HG03097 (cell line): ENCODE results near the gene PIAS1.

ENCODE experiments used
- ATAC-seq: cut with Tn5 transposase; IDR thresholded peaks from one replicate; pipeline ENCODE4 v1.9.1; 2021; ENCODE audit not compliant: unreplicated experiment, low FRiP score

Gene PIAS1

DNA sequence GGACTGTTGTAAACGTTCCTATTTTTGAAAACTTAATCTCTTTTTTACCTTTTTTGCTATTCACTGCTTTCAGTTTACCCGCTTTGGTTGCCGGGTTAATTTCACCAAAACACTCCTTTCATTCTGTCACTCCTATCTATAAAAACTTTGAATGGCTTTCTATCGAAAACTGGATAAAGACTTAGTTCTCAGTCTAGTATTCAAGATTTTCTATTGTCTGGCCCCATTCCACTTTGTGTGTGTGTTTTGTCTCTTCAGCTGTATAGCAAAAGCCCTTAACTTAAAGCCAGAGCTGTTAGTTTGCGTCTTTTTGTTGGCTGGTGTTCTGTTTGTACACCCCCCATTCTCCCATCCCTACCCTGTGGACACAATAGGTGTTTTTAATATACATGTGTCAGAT lies 7.5 kb downstream of the PIAS1 start:
- no peak for ATAC-seq

- no peak for ATAC-seq
Measured at GRCh38 chr15:68062214-68062613, 8.1 kb downstream of the PIAS1 start.

DNA sequence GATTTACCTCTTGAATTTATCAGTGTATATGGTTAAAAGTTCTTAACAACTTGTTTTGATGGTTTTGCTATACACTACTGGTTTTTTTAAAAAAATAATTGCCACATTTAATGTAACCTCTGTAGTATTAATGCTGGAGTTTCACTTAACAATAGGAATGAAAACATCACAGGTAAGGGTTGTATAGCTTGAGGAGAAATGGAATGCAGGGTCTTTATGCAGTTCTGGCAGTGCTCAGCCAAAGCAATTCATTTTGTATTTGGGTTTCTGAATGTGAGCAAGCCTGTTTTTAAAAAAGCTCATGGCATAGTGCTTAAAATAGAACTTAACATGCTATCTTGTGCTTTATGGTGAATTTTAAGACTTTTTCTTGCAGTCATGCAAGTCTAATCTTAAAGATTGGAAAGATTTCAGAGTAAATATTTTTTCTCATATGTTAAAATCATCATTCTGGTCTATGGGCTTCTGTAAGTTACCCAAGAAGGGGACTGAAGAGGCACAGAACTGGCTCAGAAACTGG lies 8.9 kb downstream of the PIAS1 start:
- ATAC-seq = no peak

- ATAC-seq = no peak
Measured at GRCh38 chr15:68063606-68064005, 9.5 kb downstream of the PIAS1 start.

GRCh38 chr15:68073576-68074288 lies 19.6 kb downstream of the PIAS1 start:
- no peak for ATAC-seq

- ATAC-seq = no peak
Measured at GRCh38 chr15:68075764-68076385, 21.8 kb downstream of the PIAS1 start.

DNA sequence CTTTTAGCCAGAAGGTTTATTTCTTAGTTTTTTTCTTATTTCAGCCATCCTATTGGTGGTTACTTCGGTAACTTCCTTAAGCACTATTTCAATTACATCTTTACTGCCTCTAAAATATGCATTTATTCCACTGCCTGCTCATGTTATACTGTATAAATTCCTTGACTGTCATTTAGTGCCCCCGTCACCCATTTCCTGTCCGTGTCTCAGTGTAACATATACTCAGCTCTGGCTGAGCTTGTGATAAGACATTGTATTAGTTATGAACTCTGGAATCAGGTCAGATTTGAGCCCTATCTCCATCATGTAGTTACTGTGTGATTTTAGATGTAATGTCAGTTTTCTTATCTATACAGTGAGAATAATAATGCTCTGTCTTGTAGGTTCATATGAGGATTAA lies 24.2 kb downstream of the PIAS1 start:
- ATAC-seq = no peak

DNA sequence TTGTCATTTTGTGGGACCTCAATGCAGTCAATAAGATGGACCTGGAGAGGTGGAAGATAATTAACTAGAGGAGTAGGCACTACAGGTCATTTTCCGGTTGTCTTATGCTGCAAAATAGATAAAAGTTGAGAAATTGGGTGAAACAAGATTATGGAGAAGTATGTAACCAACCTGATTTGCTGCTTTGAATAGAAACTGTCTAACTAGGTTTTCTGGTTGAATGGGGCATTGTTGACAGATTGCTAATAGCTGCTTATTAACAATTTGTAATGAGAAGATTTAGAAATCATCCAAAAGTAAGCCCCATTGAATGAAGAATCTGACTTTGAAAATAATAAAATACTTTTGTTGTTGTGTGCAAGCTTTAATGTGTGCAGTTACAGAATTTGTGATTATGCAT lies 26.2 kb downstream of the PIAS1 start:
- no peak for ATAC-seq

DNA sequence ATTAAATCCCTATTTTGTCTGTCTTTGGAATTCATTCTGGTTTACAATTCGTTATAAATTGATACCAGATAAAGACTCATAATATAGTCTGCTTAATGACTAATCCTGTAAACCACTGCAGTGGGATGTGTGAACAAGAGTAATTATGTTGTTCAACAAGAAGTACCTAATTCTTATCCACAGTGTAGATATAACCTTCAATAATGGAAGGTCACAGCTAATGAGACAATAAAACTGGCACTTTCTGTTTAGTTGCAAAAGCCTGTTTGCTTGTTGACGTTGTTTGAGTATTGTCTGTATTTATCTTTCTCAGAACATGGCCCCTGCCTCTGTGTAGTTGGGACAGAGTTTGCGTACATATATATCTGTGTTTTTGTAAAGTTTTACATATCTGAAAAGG lies 26.7 kb downstream of the PIAS1 start:
- ATAC-seq = no peak

DNA sequence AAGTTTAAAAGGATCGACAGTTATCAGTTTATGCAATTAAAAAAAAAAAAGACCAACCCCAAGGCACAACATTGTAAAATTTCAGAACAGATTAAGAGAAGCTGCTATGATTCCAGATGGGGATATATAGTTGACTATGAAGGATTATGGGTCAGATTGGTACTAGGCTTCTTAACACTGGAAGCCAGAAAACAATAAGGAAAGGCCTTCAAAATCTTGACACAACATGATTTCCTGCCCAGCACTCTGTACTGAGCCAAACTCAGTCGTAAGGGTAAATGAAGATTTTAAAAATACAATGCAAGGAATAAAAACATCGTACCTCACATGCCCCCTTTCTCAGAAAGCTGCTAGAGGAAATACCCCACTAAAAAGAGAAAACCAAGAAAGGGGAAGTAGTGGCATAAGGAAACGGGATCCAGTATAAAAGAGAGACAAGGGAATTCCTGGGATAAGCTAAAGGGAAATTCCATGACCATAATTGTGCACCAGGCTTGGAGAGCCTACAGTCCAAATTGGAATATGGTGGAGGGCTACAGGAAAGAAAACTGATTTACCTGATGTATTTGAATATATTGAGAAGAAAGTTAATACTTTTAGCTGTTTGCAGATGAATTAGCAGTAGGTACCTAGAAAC lies 27.9 kb downstream of the PIAS1 start:
- no peak for ATAC-seq

DNA sequence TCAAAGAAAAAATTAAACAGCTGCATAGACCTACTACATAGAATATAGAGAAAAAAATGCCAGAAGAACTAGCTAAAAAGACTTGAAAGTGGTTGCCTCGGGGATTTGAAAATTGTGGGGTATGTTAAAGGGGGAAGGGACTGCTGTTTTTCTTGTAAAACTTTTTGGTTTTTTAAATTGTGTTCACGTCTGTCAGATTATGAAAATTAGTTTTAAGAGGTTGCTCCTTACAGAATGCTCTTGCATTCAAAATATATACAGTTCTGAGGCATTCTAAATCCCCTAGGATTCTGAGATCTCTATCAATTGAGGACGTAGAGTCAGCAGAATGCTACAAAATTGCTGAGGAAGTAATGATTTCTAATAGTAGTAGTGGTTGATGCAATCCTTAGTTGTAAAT lies 28.6 kb downstream of the PIAS1 start:
- no peak for ATAC-seq

- ATAC-seq = no peak
Measured at GRCh38 chr15:68083463-68083862, 29.3 kb downstream of the PIAS1 start.

- ATAC-seq = no peak
Measured at GRCh38 chr15:68085052-68085451, 30.9 kb downstream of the PIAS1 start.

DNA sequence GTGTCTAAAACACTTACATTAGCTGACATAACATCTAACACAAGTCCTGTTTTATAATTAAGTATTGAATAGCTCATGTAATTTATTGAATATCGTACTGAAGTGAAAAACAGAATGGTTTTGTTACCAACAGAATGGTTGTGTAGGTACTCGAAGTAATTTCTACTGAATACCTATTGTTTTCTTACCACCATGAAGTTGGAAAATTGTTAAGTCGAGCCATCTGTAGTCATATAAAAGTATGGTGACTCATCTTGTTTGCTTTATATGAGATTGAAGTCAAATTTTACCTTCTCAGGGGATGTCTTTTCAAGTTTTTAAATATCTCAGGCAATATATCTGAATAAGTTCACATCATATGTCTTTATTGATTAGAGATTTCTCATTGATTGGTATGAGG lies 37.6 kb downstream of the PIAS1 start:
- no peak for ATAC-seq

GRCh38 chr15:68096099-68096498 lies 42.0 kb downstream of the PIAS1 start:
- ATAC-seq = no peak

DNA sequence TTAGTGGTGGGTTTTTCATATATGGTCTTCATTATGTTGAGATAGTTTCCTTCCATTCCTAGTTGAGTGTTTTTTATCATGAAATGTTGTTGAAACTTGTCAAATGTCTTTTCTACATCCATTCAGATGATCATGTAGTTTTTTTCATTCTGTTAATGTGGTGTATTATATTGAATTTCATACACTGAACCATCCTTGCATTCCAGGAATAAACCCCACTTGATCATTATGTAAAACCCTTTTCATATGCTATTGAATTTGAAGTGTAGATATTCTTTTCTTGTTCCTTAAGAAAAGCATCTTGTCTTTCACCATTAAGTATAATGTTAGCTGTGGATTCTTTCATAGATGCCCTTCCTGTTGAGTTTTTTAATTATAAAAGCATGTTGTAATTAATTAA lies 42.9 kb downstream of the PIAS1 start:
- no peak for ATAC-seq

DNA sequence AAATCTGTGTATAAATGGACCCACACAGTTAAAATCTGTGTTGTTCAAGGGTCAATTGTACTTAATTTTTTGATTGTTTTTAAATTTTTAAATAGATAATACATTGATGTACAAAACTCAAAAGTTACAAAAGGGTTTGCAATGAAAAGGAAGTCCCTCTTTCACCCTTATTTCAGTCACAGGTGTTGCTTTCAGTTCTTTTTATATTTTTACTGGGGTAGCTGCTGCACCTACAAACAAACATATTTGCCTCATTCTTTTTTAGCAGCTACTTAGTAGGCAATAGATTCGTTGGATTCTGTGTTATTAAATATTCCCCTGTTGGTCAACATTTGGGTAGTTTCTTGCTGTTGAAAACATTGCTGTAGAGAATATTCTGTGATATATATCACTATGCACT lies 44.4 kb downstream of the PIAS1 start:
- ATAC-seq = no peak

DNA sequence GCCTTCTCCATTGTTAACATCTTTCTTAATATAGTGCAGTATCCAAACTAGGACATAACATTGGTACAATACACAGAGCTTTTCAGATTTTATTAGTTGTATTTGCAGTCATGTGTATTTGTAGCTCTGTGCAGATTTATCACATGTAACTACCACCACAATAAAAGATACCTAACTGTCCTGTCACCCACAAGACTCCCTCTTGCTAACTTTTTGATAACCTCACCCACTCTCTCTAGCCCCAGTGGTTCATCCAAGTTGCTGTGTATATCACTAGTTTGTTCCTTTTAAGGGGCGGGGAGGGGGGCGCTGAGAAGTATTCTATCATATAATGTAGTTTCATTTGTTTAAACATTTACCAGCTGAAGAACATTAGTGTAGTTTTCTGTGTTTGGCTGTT lies 46.1 kb downstream of the PIAS1 start:
- ATAC-seq = no peak

DNA sequence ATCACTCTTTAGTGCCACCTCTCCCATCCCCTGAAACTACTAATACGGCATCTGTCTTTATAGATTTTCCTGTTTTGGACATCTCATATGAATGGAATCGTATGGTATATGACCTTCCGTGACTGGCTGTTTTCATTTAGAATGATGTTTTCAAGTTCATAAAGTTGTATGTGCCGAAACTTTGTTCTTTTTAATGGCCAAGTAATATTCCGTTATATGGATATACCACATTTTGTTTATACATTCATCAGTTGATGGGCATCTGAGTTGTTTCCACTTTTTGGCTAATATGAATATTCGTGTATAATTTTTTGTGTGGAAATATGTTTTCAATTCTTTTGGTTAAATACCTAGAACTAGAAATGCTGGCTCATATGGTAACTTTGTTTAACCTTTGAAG lies 49.5 kb downstream of the PIAS1 start:
- ATAC-seq = no peak

GRCh38 chr15:68106656-68107055 lies 52.5 kb downstream of the PIAS1 start:
- ATAC-seq = no peak

DNA sequence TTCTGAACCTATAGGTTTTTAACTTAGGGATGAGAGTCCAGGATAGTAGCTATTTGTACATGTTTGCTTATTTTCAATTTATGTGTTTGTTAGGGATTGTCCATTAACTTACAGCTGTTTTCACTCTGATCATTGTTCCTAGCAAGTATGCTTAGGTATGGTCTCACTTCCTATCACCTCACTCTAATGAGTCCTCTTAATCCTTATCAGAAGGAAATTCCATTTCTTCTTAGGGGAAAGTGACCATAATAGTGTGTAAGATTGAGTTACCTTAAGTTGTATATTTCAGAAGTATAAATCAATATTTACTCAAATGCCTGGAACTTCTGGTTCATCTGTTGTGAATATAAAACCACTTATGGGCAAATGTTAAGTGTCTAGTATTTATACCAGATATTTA lies 53.0 kb downstream of the PIAS1 start:
- ATAC-seq = no peak

DNA sequence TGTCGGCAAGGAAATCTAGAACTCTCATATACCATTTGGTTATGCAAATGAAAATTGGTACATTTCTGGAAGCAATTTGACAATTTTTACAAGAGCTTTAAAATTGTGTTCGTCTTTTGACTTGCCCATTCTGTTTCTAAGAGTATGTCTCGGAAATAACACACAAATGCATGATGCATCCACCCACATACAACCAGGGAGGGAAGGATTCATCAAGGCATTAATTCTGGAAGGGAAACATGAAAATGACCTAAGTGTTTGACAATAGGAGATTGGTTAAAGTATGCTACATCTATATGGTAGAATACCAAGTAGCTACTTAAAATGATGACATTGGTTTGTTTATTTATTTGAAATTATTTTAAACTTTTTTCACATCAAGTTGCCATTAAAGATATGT lies 58.6 kb downstream of the PIAS1 start:
- no peak for ATAC-seq
